ENCODE data around the gene C2orf72. TPM values are rescaled to one million over a fixed set of nuclear protein-coding genes. Genes with fewer than 3 reads are reported as not detected.
A peak's percentile ranks its signal among the peaks of the same experiment; 100 is the strongest.

Gene C2orf72
- total RNA-seq, 3 donors from 2014 or later, result 0.16 to 7.2 (median 1.3) TPM

- Histone ChIP-seq H3K4me3 (no peak overlapping the region), H3K4me1 (peaks cover 0 to 6% of the 10 kb centered on the region in 2 donors), H3K27ac (peak overlapping the region; percentile 20 to 30), H3K9me3 (no peaks in the 10 kb centered on the region), H3K36me3 (no peaks in the 10 kb centered on the region), H3K27me3 (no peaks in the 10 kb centered on the region)
- TF ChIP-seq CTCF (IDR thresholded peaks at IDR 0.05) (no peak), POLR2AphosphoS5 (IDR thresholded peaks at IDR 0.05) (no peak)
- intact Hi-C loops (cut with DNase I; ENCODE audit: low total_unique reads), result no loop called here
- no peak for DNase-seq (ENCODE audit: low spot score in 2 of 2)
Observed at GRCh38 chr2:231047923-231048915, 10.9 kb downstream of the C2orf72 start.

GRCh38 chr2:231049286-231050017 is 12.1 kb downstream of the C2orf72 start:
- no peaks in the 10 kb centered on the region for H3K27me3 ChIP-seq
- H3K4me3 ChIP-seq, result no peak overlapping the region
- H3K27ac ChIP-seq, result no peak overlapping the region
- no peak for DNase-seq (ENCODE audit: low spot score in 2 of 2)
- peaks cover 0 to 6% of the 10 kb centered on the region in 2 donors for H3K4me1 ChIP-seq
- intact Hi-C loops (cut with DNase I; ENCODE audit: low total_unique reads), result no loop called here
- TF ChIP-seq CTCF (IDR thresholded peaks at IDR 0.05), result no peak
- TF ChIP-seq POLR2AphosphoS5 (IDR thresholded peaks at IDR 0.05), result no peak
- no peak for TF ChIP-seq POLR2A (IDR thresholded peaks at IDR 0.05)
- no peaks in the 10 kb centered on the region for H3K9me3 ChIP-seq
- H3K36me3 ChIP-seq, result no peaks in the 10 kb centered on the region

- H3K9me3 ChIP-seq, result no peaks in the 10 kb centered on the region
- DNase-seq (ENCODE audit: low spot score in 2 of 2), result peak in 1 of 2 donors; percentile 77
- no peak for TF ChIP-seq POLR2AphosphoS5 (IDR thresholded peaks at IDR 0.05)
- H3K27me3 ChIP-seq, result no peaks in the 10 kb centered on the region
- H3K27ac ChIP-seq, result peak overlapping the region; percentile 21 to 36
- no peaks in the 10 kb centered on the region for H3K36me3 ChIP-seq
- peaks cover 0 to 6% of the 10 kb centered on the region in 2 donors for H3K4me1 ChIP-seq
- intact Hi-C loops (cut with DNase I; ENCODE audit: low total_unique reads), result no loop called here
- no peak overlapping the region for H3K4me3 ChIP-seq
Observed at GRCh38 chr2:231050018-231050901, 12.9 kb downstream of the C2orf72 start.

- DNase-seq (ENCODE audit: low spot score in 2 of 2), result no peak
- Histone ChIP-seq H3K4me3 (no peak overlapping the region), H3K27ac (no peak overlapping the region), H3K9me3 (no peaks in the 10 kb centered on the region), H3K4me1 (peaks cover 0 to 6% of the 10 kb centered on the region in 2 donors), H3K36me3 (no peaks in the 10 kb centered on the region), H3K27me3 (no peaks in the 10 kb centered on the region)
- intact Hi-C loops (cut with DNase I; ENCODE audit: low total_unique reads), result no loop called here
- no peak for TF ChIP-seq CTCF (IDR thresholded peaks at IDR 0.05)
- no peak for TF ChIP-seq POLR2A (IDR thresholded peaks at IDR 0.05)
- TF ChIP-seq POLR2AphosphoS5 (IDR thresholded peaks at IDR 0.05), result no peak
Observed at GRCh38 chr2:231051116-231051515, 13.8 kb downstream of the C2orf72 start.

All from breast epithelium (tissue), 4 donors.